Prostate gland (tissue), 2 donors: Measurements from ENCODE around the gene ANGPT4.
A peak's percentile ranks its signal among the peaks of the same experiment; 100 is the strongest.

Experiments used
- POLR2AphosphoS5 ChIP-seq: sonication (generic); formaldehyde crosslinking; IDR thresholded peaks from one replicate; pipeline ENCODE4 v1.6.1; 2017; ENCODE audit warnings: antibody characterized with exemption
- TF ChIP-seq, protein P1 (sequence below), 4 experiments: fragments of 200-600 bp in 2 of 4; fragments of 450-650 bp in 2 of 4; sonication (generic) in 2 of 4; IDR thresholded peaks; 1 replicate in 3 of 4; 2 replicates in 1 of 4; pipeline ENCODE4 v1.5.1; 2016 to 2019; ENCODE audit warnings: antibody characterized with exemption in 4 of 4, mild to moderate bottlenecking in 2 of 4, moderate library complexity in 2 of 4

DNA sequence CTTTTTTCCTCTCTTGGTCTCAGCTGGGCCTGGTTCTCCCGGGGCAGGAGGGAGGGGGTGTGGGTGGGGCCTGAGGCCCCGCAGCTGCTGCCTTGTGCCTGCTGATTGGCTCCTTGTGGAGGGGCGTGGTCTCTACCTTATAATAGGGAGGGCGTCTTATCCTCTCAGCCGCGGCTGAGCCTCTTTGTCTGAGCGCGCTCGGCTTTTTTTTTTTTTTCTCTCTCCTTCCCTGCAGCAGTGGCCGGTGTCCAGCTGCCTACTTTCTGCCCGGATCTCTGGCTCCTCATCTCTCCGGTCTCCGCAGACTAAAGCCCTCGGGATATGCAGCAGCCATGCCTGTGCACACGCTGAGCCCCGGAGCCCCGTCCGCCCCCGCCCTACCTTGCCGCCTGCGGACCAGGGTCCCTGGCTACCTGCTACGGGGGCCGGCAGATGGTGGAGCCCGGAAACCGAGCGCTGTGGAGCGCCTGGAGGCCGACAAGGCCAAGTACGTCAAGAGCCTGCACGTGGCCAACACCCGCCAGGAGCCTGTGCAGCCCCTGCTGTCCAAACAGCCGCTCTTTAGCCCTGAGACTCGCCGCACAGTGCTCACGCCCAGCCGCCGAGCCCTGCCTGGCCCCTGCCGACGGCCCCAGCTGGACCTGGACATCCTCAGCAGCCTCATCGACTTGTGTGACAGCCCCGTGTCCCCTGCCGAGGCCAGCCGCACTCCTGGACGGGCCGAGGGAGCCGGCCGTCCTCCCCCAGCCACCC is 71.5 kb downstream of the ANGPT4 start:
- TF ChIP-seq, protein P1, sequence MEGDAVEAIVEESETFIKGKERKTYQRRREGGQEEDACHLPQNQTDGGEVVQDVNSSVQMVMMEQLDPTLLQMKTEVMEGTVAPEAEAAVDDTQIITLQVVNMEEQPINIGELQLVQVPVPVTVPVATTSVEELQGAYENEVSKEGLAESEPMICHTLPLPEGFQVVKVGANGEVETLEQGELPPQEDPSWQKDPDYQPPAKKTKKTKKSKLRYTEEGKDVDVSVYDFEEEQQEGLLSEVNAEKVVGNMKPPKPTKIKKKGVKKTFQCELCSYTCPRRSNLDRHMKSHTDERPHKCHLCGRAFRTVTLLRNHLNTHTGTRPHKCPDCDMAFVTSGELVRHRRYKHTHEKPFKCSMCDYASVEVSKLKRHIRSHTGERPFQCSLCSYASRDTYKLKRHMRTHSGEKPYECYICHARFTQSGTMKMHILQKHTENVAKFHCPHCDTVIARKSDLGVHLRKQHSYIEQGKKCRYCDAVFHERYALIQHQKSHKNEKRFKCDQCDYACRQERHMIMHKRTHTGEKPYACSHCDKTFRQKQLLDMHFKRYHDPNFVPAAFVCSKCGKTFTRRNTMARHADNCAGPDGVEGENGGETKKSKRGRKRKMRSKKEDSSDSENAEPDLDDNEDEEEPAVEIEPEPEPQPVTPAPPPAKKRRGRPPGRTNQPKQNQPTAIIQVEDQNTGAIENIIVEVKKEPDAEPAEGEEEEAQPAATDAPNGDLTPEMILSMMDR (IDR thresholded peaks at IDR 0.05): no peak
- peak; percentile 75 for TF ChIP-seq POLR2AphosphoS5
